GM21723 (cell line): ENCODE data around the gene FUT8.

Experiments used
- ATAC-seq: cut with Tn5 transposase; IDR thresholded peaks from one replicate; pipeline ENCODE4 v1.9.1; 2021; ENCODE audit warnings: mild to moderate bottlenecking, moderate library complexity; ENCODE audit not compliant: unreplicated experiment

The FUT8 gene

GRCh38 chr14:65486863-65487262 lies 74.3 kb downstream of the FUT8 start:
- ATAC-seq = no peak

- no peak for ATAC-seq
These were observed 75.4 kb downstream of the FUT8 start for GRCh38 chr14:65487783-65488494.

- ATAC-seq = no peak
These were observed 78.7 kb downstream of the FUT8 start for GRCh38 chr14:65491274-65491673.

GRCh38 chr14:65492266-65492665 lies 79.7 kb downstream of the FUT8 start:
- no peak for ATAC-seq

DNA sequence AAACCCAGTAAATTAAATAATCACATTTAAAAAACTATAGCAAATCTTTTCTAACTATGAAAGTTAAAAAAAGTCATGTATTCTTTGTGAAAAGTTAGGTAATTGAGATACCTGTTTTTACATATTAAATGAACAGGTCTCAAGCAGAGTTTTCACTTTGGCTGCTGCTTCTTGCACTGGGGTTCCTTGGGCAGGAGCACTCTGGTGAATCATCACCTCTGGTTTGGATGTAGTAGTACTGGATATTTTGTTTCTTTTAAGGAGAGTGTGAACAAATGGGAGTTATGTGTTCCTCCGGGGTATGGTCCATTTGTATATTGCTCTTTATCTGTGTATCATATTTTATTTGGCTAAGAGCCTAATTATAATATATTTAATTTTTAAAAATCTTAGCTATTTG lies 82.7 kb downstream of the FUT8 start:
- no peak for ATAC-seq

GRCh38 chr14:65496178-65496993 lies 83.9 kb downstream of the FUT8 start:
- no peak for ATAC-seq

DNA sequence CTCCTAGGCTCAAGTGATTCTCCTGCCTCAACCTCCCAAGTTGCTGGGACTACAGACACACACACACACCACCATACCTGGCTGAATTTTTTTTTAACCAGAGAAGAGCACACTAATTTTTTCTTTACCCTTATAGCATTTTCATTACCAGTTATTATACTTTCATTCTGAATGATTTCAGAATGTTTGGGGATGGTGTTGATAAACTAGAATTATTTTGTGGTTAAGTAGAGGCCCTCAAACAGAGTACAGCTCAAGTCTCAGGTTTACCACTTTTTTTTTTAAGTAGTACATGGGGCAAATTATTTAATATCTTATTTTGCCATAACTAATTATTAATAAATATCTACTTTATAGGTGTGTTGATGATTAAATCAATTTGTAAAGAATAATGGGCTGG lies 86.6 kb downstream of the FUT8 start:
- no peak for ATAC-seq

DNA sequence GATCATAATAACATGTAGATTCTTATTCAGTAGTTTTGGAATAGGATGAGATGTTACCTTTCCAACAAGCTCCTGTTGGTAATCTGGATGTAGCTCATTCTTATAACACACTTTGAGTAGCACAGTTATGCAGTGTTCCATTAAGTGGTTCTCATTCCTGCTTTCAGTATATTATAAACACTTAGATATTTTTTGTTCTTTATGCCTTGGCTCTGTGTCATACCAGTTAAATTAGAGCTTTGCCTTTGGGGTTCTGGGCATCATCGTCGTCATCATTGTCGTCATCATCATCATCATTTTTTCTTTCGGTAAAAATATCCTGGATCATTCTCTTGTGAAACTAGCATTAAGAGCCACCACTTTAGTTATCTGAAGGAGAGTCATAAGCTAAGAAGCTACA lies 87.5 kb downstream of the FUT8 start:
- ATAC-seq = no peak

DNA sequence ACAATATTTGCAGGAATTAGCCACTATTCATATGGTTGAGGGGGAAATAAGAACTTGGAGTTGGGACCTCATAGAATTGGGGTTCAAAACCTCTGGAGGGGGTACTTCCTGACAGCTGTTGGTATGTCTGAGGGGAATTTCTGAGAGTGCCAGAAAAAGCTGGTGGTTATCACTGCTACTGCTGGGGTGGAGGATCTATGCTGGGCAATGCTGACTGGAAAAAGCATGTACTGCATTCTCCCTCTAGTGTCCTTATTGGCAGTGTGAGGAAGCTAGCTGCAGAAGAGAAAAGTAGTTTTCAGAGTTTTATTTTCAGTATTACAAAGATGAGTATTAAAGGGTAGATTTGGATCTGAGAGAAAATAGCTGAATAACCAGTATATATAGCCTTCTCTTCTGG lies 88.8 kb downstream of the FUT8 start:
- ATAC-seq = no peak

GRCh38 chr14:65502676-65503124 lies 90.2 kb downstream of the FUT8 start:
- no peak for ATAC-seq

GRCh38 chr14:65503771-65504170 lies 91.2 kb downstream of the FUT8 start:
- no peak for ATAC-seq

DNA sequence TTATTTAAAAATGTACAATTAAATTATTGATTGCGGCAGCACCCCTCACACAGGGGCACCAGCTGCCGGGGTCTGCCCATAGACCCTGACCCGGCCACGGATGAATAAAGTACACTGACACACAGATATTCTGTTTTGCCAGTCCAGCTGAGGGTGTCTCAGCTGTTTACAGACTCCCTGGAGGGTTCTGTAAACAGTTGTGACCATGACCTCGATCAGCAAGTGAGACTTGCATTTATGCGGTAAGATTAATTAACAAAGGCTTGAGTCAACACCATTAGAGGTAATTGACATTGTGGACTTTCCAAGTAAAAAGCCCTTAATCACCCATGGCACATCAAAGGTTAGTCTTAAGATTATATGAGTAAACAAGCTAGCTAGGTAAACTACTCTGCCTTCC lies 94.3 kb downstream of the FUT8 start:
- ATAC-seq = no peak

DNA sequence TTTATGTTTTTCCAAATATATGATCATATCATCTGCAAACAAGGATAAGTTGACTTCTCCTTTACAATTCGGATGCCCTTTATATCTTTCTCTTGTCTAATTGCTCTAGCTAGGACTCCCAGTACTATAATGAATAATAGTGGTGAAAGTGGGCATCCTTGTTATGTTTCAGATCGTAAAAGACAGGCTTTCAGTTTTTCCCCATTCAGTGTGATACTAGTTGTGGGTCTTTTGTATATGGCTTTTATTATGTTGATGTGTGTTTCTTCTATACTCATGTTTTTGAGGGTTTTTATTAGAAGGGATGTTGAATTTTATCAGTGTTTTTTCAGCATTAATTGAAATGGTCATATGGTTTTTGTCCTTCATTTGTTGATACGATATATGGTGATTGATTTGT lies 97.3 kb downstream of the FUT8 start:
- ATAC-seq = no peak

DNA sequence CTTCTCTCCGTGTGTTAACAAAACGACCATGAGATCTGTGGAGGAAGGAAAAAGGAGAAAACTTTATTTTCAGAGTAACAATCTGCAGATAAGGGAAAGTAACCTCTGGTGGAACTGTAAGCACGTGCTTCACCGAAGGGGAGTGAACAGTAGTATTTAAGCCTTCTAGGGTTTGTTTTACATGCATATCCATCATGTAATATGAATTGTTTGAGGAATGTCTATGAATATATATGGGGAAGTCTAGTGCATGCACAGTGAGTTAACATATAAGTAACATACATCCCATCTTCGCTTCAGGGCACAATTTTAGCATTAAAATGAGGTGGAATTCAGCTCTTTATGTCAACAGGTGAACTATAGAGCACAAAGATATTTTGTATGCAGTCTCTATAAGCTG lies 101.1 kb downstream of the FUT8 start:
- no peak for ATAC-seq

- ATAC-seq = no peak
These were observed 105.4 kb downstream of the FUT8 start for GRCh38 chr14:65517635-65518542.

GRCh38 chr14:65528069-65528468 lies 115.5 kb downstream of the FUT8 start:
- ATAC-seq = no peak

DNA sequence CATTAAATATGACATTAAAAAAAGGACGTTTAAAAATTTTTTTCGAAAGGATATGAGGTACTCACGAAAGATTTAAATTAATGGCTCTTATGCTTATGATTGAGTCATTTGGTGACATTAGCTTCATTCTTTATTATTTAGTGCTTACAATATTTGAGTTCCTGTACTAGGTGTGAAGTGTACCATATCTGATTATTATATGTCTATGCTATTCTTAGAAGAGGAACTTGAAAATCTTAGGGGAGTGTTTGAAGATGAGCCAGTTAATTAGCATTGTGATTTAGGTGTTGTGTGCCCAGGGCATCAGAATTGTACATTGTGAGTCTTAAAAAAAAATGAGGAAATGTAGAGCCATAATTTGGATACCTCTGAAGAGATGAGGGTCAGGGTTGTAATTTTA lies 118.6 kb downstream of the FUT8 start:
- ATAC-seq = no peak

- no peak for ATAC-seq
These were observed 121.3 kb downstream of the FUT8 start for GRCh38 chr14:65533736-65534404.

- ATAC-seq = no peak
These were observed 124.4 kb downstream of the FUT8 start for GRCh38 chr14:65536781-65537423.

- no peak for ATAC-seq
These were observed 136.3 kb downstream of the FUT8 start for GRCh38 chr14:65548878-65549277.
